BE2C (cell line): ENCODE measurements around the gene XYLT1.

Source experiments
- DNase-seq: peaks from one replicate; pipeline ENCODE4 v3.0.0-alpha.2; 2020
- H3K27me3 ChIP-seq: fragments of 250-450 bp; sonication (Bioruptor Pico); 2 replicates; pipeline ENCODE4 v1.5.1; 2020; ENCODE audit warnings: mild to moderate bottlenecking
- H3K36me3 ChIP-seq: fragments of 250-450 bp; sonication (Bioruptor Pico); 2 replicates; pipeline ENCODE4 v1.5.1; 2020; ENCODE audit warnings: mild to moderate bottlenecking
- H3K4me1 ChIP-seq: fragments of 250-450 bp; sonication (Bioruptor Pico); 2 replicates; pipeline ENCODE4 v1.5.1; 2020
- H3K4me3 ChIP-seq: 2 replicates; pipeline ENCODE4 v1.5.1; 2011; ENCODE audit warnings: low read depth, low read length
- H3K9me3 ChIP-seq: fragments of 250-450 bp; sonication (Bioruptor Pico); 2 replicates; pipeline ENCODE4 v1.5.1; 2020
- CTCF ChIP-seq: IDR thresholded peaks from 2 replicates; pipeline ENCODE4 v1.5.1; 2012; ENCODE audit warnings: mild to moderate bottlenecking, low read depth, low read length

The XYLT1 gene

GRCh38 chr16:17374668-17375255 is 96.0 kb downstream of the XYLT1 start:
- H3K4me3 ChIP-seq, result no peak overlapping the region
- TF ChIP-seq CTCF, result no peak

GRCh38 chr16:17373533-17373932 is 97.2 kb downstream of the XYLT1 start:
- peaks cover 25% of the 10 kb centered on the region for H3K4me1 ChIP-seq
- no peaks in the 10 kb centered on the region for H3K36me3 ChIP-seq
- no peak for TF ChIP-seq CTCF
- no peaks in the 10 kb centered on the region for H3K27me3 ChIP-seq
- DNase-seq, result no peak
- H3K9me3 ChIP-seq, result no peaks in the 10 kb centered on the region
- no peak overlapping the region for H3K4me3 ChIP-seq

More at GRCh38 chr16:17374668-17375255, 96.0 kb downstream of the XYLT1 start:
- Histone ChIP-seq H3K27me3 (no peaks in the 10 kb centered on the region), H3K4me1 (peaks cover 35% of the 10 kb centered on the region), H3K9me3 (no peaks in the 10 kb centered on the region), H3K36me3 (no peaks in the 10 kb centered on the region)
- DNase-seq, result no peak

- no peak for TF ChIP-seq CTCF
- no peaks in the 10 kb centered on the region for H3K27me3 ChIP-seq
- no peaks in the 10 kb centered on the region for H3K36me3 ChIP-seq
- no peak overlapping the region for H3K4me3 ChIP-seq
- no peaks in the 10 kb centered on the region for H3K9me3 ChIP-seq
- DNase-seq, result no peak
- H3K4me1 ChIP-seq, result peaks cover 32% of the 10 kb centered on the region
Observed at GRCh38 chr16:17372386-17372785, 98.4 kb downstream of the XYLT1 start.

- H3K9me3 ChIP-seq, result no peaks in the 10 kb centered on the region
- H3K4me1 ChIP-seq, result peaks cover 32% of the 10 kb centered on the region
- no peaks in the 10 kb centered on the region for H3K27me3 ChIP-seq
- no peaks in the 10 kb centered on the region for H3K36me3 ChIP-seq
- no peak for DNase-seq
- H3K4me3 ChIP-seq, result no peak overlapping the region
- no peak for TF ChIP-seq CTCF
Observed at GRCh38 chr16:17371299-17371698, 99.5 kb downstream of the XYLT1 start.

- Histone ChIP-seq H3K36me3 (no peaks in the 10 kb centered on the region), H3K4me3 (no peak overlapping the region), H3K4me1 (peaks cover 28% of the 10 kb centered on the region), H3K9me3 (no peaks in the 10 kb centered on the region), H3K27me3 (no peaks in the 10 kb centered on the region)
- no peak for DNase-seq
- TF ChIP-seq CTCF, result no peak
Observed at GRCh38 chr16:17370731-17371285, 100.0 kb downstream of the XYLT1 start.

GRCh38 chr16:17370223-17370707 is 100.5 kb downstream of the XYLT1 start:
- H3K36me3 ChIP-seq, result no peaks in the 10 kb centered on the region
- DNase-seq, result no peak
- TF ChIP-seq CTCF, result no peak
- no peak overlapping the region for H3K4me3 ChIP-seq
- no peaks in the 10 kb centered on the region for H3K27me3 ChIP-seq
- H3K4me1 ChIP-seq, result peaks cover 28% of the 10 kb centered on the region
- H3K9me3 ChIP-seq, result no peaks in the 10 kb centered on the region
